GM15510 (cell line): Measurements from ENCODE around the gene C16orf95.

Experiments
- POLR2A ChIP-seq: IDR thresholded peaks from 3 replicates; pipeline ENCODE4 v1.6.1; 2011; ENCODE audit warnings: borderline replicate concordance; ENCODE audit not compliant: insufficient read length; ENCODE audit errors: extremely low read depth

The C16orf95 gene

DNA sequence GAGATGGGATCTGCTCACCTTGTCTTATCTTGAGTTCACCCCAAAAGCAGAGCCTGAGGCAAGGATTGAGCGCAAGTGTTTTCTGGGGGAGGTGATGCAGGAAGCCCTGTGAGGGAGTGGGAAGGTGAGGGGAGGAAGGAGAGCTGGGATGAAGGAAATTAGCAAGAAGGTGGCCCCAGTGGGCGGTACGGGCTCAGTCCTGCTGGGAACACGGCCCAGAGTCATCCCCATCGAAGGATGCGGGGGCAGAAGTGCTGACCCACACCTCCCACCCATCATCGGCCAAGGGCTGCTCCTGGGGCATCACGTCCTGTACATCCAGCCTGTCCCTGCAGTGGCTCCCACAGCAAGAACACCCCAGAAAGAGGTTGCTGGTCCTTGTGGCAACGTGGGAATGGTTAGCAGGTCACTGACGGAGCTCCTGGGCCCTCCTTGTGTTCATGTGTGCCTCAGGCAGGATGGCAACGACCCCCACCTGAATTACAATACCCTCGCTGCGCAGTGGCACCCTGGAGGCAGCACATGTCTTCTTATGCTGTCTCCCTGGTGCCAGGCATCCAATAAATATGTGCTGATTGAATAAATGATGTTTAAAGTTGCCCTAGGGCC, 18.2 kb downstream of the C16orf95 start:
- no peak for TF ChIP-seq POLR2A

- TF ChIP-seq POLR2A: no peak
Observed at GRCh38 chr16:87297918-87298631, 19.1 kb downstream of the C16orf95 start.

GRCh38 chr16:87297407-87297806, 19.8 kb downstream of the C16orf95 start:
- no peak for TF ChIP-seq POLR2A

- no peak for TF ChIP-seq POLR2A
Observed at GRCh38 chr16:87295661-87296531, 21.3 kb downstream of the C16orf95 start.

DNA sequence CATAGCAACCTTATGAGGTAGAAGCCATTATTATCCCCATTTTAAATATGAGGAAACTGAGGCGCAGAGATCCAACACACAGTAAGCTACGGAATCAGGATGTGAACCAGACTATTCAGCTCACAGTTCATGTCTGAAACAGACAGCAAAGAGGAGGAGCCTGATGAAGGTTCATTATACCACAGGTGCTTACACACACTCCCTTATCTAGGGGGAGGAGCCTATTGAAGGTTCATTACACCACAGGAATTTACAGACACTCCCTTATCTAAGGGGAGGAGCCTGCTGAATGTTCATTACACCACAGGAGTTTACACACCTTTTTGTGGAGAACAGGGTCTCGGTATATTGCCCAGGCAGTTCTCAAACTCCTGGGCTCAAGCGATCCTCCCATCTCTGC, 21.9 kb downstream of the C16orf95 start:
- TF ChIP-seq POLR2A: no peak

- no peak for TF ChIP-seq POLR2A
Observed at GRCh38 chr16:87293990-87294389, 23.2 kb downstream of the C16orf95 start.

- TF ChIP-seq POLR2A: no peak
Observed at GRCh38 chr16:87291944-87292343, 25.2 kb downstream of the C16orf95 start.

- TF ChIP-seq POLR2A: no peak
Observed at GRCh38 chr16:87288753-87289362, 28.3 kb downstream of the C16orf95 start.

- no peak for TF ChIP-seq POLR2A
Observed at GRCh38 chr16:87286839-87287626, 30.2 kb downstream of the C16orf95 start.

DNA sequence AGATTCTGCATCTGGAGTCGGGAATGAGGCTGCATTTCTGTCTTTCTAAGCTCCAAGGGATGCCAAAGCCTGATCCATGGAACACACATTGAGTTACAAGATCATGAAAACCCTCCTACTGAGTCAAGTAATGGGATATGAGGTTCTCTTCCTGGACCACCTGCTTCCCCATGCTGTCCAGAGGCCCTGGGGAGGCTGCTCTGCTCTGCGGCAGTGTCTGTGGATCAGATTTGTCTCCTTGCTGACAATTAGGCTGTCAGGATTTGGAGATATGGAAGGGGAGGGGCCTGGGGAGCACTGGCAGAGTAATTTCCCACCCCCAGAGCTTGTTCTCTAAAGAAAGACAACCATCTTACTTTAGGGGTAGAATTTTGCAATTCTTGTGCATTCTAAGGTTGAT, 33.0 kb downstream of the C16orf95 start:
- no peak for TF ChIP-seq POLR2A

DNA sequence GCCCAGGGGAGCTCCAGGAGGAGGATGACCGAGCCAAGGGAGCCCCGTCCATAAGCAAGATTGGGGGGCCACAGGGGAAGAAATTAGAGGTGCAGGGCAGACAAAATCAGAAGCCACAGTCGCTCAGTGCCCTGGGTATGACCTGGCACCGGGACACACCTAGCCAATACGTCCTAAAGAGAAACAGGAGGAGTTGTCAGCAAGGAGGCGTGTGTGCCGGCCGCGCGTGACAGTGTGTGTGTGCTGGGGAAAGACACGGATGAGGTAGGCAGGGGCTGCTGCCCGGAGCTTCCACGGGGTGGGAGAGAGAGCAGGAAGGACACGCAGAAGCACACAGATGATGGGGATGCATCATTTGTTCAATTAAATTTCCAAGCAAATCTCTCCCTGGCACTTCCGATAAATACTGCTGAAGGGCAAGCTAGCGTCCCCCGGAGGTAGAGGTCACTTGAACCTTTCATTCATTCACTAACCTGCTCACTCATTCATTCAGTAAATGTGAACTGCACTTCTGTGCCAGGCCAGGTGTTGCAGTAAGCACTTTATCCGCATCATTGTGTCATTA, 38.0 kb downstream of the C16orf95 start:
- no peak for TF ChIP-seq POLR2A

- no peak for TF ChIP-seq POLR2A
Observed at GRCh38 chr16:87278191-87279093, 38.8 kb downstream of the C16orf95 start.

- TF ChIP-seq POLR2A: no peak
Observed at GRCh38 chr16:87276924-87277323, 40.3 kb downstream of the C16orf95 start.
